D721Med (cell line): ENCODE data around the gene CENPA.

Experiments
- DNase-seq: peaks from one replicate; pipeline ENCODE4 v3.0.0; 2011; ENCODE audit warnings: low spot score; ENCODE audit not compliant: insufficient read length
- FAIRE-seq: peaks from 2 replicates; lab custom pipeline; 2011; peaks lifted over from hg19 to GRCh38; lab: Jason Lieb, UNC
- TF ChIP-seq, protein P1 (sequence below): IDR thresholded peaks from 2 replicates; pipeline ENCODE4 v1.5.1; 2012; ENCODE audit warnings: mild to moderate bottlenecking, control low read depth; ENCODE audit not compliant: insufficient read depth; ENCODE audit errors: missing control alignments

The CENPA gene

DNA sequence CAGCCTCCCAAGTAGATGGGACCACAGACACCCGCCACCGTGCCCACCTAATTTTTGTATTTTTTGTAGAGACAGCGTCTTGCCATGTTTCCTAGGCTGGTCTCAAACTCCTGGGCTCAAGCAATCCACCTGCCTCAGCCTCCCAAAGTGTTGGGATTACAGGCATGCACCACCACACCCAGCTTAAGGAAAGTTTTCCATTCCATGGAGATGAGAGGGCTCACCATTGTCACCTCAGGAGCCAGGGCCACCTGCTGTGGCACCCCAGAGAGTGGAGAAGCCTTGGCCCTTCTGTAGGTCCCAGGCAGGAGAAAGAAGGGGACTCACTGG lies 17.1 kb upstream of the CENPA start:
- TF ChIP-seq, protein P1, sequence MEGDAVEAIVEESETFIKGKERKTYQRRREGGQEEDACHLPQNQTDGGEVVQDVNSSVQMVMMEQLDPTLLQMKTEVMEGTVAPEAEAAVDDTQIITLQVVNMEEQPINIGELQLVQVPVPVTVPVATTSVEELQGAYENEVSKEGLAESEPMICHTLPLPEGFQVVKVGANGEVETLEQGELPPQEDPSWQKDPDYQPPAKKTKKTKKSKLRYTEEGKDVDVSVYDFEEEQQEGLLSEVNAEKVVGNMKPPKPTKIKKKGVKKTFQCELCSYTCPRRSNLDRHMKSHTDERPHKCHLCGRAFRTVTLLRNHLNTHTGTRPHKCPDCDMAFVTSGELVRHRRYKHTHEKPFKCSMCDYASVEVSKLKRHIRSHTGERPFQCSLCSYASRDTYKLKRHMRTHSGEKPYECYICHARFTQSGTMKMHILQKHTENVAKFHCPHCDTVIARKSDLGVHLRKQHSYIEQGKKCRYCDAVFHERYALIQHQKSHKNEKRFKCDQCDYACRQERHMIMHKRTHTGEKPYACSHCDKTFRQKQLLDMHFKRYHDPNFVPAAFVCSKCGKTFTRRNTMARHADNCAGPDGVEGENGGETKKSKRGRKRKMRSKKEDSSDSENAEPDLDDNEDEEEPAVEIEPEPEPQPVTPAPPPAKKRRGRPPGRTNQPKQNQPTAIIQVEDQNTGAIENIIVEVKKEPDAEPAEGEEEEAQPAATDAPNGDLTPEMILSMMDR, result no peak
- FAIRE-seq, result no peak
- DNase-seq, result no peak

DNA sequence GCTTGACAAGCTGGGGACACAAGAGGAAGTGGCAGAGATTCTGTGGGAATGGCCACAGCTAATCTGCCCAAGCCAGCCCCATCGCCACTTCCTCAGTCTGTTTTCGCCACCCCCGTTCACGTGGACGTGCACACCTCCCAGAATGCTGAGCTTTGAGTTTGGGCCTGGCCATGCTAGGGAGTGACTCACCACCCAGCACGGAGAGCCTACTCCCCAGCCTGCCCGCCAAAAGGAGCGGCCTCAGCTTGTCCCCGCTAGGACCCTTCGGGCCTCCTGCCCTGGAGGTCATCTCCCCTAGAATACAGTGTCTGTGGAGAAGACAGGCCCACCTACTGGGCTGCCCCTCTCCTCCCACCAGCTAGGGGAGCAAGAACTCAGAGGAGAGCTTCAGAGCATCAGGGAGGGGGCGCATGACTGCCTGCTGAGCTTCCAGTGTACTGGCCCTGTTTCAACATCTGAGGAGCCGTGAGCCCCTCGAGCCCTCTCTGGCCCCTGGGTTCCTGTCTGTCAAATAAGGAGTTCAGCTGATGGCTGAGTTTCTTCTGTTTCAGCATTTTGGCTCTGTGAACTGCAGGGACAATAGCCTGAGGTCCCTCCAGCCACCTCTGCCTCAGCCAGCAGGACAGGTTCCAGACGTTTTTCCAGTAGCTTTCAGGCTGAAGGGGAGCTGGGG lies 16.6 kb upstream of the CENPA start:
- TF ChIP-seq, protein P1, result no peak
- FAIRE-seq, result no peak

DNA sequence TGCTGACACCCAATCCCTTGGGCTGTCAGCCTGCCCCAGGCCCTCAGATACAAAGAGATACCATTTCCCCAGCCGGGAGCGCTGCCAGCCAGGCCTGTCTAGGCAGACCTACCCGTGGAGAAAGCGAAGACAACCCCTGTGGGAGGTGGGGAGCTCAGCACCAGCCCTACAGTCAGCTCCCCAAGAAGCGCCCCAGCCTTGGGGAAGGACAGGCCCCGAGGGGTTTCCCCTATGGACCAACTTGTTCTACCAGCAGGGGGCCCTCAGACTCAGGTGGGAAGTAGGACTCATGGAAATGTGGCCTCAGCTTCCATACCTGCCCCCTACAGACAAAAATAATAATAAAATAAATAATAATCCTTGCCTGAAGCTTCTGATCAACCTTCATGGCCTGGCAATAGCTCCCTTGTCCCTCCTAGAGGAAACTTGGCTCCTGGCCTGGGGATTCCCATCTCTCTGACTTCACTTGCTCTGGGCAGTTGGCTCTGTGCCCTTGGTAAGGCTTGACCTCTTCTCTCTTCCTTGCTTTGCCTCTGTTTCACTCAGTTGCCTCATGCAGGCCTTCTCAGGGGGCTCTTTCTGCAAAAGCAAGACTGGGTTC lies 14.8 kb upstream of the CENPA start:
- no peak for FAIRE-seq

More for the DNA sequence above, 16.6 kb upstream of the CENPA start:
- DNase-seq, result no peak

DNA sequence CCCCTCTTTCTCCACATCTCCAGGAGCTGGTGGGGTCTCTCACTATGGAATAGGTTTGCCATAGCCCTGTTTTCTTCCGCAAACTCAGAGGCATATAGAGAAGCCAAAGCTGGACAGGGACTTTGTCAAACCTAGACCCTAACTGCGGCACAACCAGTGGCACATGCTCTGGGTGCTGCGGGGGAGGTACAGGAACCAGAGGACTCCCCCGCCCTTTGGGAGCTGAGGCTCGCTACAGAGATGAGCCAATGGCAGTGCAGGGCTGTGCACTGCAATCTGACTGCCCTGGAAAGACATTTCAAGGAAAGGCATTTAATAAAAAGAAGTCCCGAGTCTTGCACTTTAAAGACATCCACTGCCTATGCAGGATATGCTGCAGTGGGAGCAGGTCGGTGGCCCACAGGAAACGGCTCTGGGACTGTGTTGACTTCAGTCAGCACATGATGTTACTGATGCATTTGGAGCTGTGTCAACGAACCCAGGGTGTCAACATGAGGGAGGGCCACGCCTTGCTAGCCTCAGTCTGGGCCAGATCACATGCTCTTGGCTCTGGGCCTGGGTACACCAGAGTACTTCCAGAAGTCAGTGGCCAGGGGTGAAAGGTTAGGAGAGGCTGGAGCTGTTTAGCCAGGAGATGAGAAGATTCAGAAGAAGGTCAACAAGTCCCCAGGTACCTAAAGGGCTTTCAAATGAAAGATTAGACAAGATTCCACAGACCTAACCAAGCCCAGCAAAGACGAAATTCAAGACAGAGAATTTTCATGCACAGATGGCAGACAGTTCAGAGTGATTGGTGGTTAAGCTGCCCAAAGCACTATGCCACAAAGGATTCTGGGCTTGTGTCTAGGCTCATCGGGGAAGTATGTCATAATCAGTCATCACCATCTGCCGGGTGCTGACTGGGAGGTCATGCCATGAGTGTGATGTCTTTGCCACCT lies 13.5 kb upstream of the CENPA start:
- TF ChIP-seq, protein P1, result no peak
- FAIRE-seq (peak; percentile 48), DNase-seq (no peak)

More for the DNA sequence above, 14.8 kb upstream of the CENPA start:
- no peak for DNase-seq
- TF ChIP-seq, protein P1, result peak; percentile 18

GRCh38 chr2:26776195-26776800 lies 9.6 kb upstream of the CENPA start:
- no peak for FAIRE-seq
- no peak for DNase-seq
- TF ChIP-seq, protein P1, result no peak

GRCh38 chr2:26778098-26778497 lies 7.8 kb upstream of the CENPA start:
- FAIRE-seq (no peak), DNase-seq (no peak)
- TF ChIP-seq, protein P1, result no peak
